B cell (primary cell): Measurements from ENCODE around the gene DGKQ.

Source experiments
- EZH2 ChIP-seq: IDR thresholded peaks from 2 replicates; pipeline ENCODE4 v1.6.1; 2012; ENCODE audit warnings: borderline replicate concordance, low read depth, mild to moderate bottlenecking, moderate library complexity, low read length; ENCODE audit not compliant: insufficient read depth, poor library complexity, severe bottlenecking
- TF ChIP-seq, protein P1 (sequence below): fragments of 200-600 bp; IDR thresholded peaks from one replicate; pipeline ENCODE4 v1.8.0; 2022; ENCODE audit warnings: antibody characterized with exemption, mild to moderate bottlenecking

DNA sequence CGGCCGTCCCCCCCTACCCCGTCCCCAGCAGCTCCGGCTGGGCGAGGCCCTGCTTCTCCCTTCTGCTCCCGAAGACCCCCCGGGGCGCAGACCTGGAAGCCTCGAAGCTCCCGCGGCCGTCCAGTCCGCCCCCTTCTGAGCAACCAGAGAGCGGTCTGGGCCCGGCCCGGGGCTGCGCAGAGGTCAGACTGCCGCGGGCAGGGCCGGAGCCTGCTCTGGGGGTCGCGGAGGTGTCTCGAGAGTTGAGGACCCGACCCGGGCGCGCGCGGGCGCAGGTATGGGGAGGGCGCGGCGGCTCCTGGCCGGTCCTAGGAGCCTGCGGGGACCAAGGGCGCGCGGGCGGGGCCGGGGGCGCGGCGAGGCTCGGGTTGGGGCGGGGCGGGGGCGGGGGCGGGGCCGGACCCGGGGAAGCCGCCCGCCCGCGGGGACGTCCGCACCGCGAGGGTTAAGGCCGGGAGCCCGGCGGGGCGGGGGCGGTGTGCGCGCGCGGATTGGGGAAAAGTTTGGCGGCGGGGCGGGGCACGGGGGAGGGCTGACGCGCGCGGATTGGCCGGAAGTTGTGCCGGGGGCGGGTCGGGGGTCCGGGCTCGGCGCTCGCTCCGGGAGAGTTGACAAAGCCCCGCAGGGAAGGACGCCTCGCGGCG lies 37.8 kb upstream of the DGKQ start, which contains the start of gene FGFRL1:
- TF ChIP-seq, protein P1, sequence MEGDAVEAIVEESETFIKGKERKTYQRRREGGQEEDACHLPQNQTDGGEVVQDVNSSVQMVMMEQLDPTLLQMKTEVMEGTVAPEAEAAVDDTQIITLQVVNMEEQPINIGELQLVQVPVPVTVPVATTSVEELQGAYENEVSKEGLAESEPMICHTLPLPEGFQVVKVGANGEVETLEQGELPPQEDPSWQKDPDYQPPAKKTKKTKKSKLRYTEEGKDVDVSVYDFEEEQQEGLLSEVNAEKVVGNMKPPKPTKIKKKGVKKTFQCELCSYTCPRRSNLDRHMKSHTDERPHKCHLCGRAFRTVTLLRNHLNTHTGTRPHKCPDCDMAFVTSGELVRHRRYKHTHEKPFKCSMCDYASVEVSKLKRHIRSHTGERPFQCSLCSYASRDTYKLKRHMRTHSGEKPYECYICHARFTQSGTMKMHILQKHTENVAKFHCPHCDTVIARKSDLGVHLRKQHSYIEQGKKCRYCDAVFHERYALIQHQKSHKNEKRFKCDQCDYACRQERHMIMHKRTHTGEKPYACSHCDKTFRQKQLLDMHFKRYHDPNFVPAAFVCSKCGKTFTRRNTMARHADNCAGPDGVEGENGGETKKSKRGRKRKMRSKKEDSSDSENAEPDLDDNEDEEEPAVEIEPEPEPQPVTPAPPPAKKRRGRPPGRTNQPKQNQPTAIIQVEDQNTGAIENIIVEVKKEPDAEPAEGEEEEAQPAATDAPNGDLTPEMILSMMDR = no peak
- TF ChIP-seq EZH2 = no peak
